ENCODE data around the gene SYT7.

SYT7 gene

DNA sequence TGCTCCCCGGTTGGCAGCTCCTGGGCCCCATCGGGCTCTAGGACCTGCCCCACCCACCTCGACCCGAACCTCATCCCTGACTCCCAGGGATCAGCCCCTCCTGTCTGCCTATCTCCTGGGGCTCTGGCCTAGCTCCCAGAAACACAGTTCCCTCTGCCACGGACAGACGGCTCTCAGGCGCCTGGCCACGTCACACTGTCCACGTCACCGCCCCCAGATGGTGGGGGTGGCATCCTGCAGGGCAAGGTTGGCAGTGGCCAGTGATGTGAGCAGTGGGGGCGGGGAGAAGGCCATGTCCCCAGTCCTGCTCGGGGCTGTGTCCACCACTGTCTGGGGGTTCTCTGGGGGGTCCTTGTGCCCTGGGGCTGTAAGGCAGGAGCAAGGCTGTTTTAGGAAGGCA lies 29.2 kb downstream of the SYT7 start:
- no peak for DNase-seq (ENCODE audit: low spot score)
- in situ Hi-C loops (cut with MboI; ENCODE audit: low sequenced_read_pairs, unreplicated experiment) = no loop called here
- TF ChIP-seq CTCF (IDR thresholded peaks at IDR 0.05; ENCODE audit: borderline replicate concordance, control extremely low read depth, extremely low read depth, insufficient read depth, missing control alignments) = no peak

GRCh38 chr11:61550665-61551227 lies 30.1 kb downstream of the SYT7 start:
- no peak for DNase-seq (ENCODE audit: low spot score)
- no peak for TF ChIP-seq CTCF (IDR thresholded peaks at IDR 0.05; ENCODE audit: borderline replicate concordance, control extremely low read depth, extremely low read depth, insufficient read depth, missing control alignments)
- in situ Hi-C loops (cut with MboI; ENCODE audit: low sequenced_read_pairs, unreplicated experiment) = no loop called here

DNA sequence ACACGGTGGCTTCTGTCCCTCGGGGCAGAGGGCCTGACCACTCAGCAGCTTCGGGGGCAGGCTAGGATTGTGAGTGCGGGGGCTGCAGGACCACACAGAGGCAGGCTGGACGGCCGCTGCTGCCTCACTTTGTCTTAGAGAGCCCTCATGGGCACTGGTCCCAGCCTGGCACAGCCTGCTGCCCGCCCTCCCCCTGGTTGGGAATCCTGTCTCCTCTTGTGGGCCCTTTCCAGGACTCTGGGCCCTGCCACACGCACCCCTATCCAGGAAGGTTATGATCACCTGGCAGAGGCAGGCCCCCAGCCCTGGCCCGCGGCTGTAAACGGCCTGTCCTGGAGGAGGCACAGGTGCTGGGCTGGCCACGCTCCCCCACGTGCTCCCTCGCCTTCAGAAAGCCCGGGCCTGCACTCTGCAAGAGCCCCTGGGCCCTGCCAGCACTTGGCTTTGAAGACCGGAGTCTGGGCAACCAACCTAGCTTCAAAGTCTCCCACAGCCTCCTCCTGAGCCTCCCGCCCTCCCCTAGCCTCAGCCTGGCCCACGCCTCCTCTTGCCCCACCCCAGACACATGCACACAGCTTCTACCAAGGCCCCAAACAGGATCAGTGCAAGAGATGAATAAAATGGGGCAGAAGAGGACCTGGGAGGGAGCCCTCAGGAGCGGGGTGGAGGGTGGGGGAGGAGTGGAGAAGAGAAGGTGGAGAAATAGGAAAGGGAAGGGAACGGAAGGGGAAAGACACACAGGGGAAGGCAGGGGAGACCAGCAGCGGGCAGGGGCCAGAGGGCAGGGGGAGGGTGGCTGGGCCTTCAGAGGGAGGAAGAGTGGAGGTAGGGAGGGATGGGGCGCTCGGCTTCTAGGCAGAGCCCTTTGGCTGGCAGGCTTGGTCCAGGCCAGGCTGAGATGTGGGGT lies 31.0 kb downstream of the SYT7 start:
- in situ Hi-C loops (cut with MboI; ENCODE audit: low sequenced_read_pairs, unreplicated experiment) = no loop called here
- no peak for TF ChIP-seq CTCF (IDR thresholded peaks at IDR 0.05; ENCODE audit: borderline replicate concordance, control extremely low read depth, extremely low read depth, insufficient read depth, missing control alignments)
- no peak for DNase-seq (ENCODE audit: low spot score)

- DNase-seq (ENCODE audit: low spot score) = no peak
- in situ Hi-C loops (cut with MboI; ENCODE audit: low sequenced_read_pairs, unreplicated experiment) = no loop called here
- TF ChIP-seq CTCF (IDR thresholded peaks at IDR 0.05; ENCODE audit: borderline replicate concordance, control extremely low read depth, extremely low read depth, insufficient read depth, missing control alignments) = no peak
Measured at GRCh38 chr11:61549177-61549576, 31.7 kb downstream of the SYT7 start.

DNA sequence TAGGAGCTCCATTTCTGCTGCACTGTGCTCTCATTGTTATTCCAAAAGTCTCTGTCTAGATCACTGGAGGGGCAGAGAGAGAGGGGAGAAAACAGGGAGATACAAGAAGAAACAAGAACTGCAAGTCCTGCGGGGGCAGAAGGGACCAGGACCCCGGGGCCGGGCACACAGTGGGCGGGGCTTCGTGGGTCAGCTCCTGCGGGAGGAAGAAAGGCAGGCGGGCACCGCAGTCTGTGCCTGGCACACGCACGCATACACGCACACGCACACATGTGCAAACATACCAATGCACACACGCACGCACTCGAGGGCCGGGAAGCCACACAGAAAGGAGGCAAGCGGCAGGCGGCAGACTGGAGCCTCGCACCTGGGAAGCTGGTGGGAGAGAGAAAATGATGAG lies 33.6 kb downstream of the SYT7 start:
- TF ChIP-seq CTCF (IDR thresholded peaks at IDR 0.05; ENCODE audit: borderline replicate concordance, control extremely low read depth, extremely low read depth, insufficient read depth, missing control alignments) = no peak
- no peak for DNase-seq (ENCODE audit: low spot score)
- in situ Hi-C loops (cut with MboI; ENCODE audit: low sequenced_read_pairs, unreplicated experiment) = no loop called here

DNA sequence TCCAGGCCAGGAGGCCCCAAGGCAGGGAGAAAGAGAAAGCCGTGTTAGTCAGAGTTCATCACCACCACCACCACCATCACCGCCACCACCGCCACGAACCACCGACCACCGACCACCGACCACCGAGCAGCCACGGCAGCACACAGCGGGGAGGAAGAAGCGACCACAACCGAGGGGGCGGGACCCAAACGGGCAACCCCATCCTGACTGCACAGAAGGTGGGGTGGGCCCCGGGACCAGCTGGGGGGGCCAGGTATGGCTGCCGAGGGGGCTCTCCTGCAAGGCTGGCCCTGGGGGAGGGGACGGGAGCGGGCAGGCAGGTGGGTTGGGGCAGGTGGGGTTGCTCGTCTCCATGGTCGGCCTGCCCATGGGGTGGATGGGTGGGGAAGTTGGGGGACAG lies 34.2 kb downstream of the SYT7 start:
- in situ Hi-C loops (cut with MboI; ENCODE audit: low sequenced_read_pairs, unreplicated experiment) = no loop called here
- TF ChIP-seq CTCF (IDR thresholded peaks at IDR 0.05; ENCODE audit: borderline replicate concordance, control extremely low read depth, extremely low read depth, insufficient read depth, missing control alignments) = no peak
- no peak for DNase-seq (ENCODE audit: low spot score)

Data from GM13976 (cell line).